IPS-11a (cell line): ENCODE data around the gene HMGXB4.

Experiments
- H3K4me3 ChIP-seq: one replicate; pipeline ENCODE4 v1.5.1; 2013; ENCODE audit warnings: low read depth, low read length, control low read depth

The HMGXB4 gene

DNA sequence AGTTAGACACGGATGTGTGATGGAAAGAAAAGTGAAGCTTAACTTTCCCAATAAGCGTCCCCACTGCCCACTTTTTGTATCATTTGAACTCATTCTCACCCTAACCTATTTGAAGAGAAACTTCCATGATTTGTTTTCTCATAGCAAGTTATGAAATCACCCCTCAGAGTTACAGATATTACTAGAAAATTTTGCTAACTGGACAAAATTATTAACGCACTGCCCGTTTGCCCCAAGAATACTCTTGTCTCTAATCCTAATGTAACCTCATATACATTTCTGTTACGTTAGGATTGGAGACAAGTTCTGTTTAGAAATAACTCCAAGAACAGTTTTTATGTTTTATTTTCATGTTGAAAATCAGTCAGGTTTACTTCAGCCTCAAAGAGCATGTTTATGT lies 67.9 kb downstream of the HMGXB4 start:
- H3K4me3 ChIP-seq, result no peak overlapping the region

DNA sequence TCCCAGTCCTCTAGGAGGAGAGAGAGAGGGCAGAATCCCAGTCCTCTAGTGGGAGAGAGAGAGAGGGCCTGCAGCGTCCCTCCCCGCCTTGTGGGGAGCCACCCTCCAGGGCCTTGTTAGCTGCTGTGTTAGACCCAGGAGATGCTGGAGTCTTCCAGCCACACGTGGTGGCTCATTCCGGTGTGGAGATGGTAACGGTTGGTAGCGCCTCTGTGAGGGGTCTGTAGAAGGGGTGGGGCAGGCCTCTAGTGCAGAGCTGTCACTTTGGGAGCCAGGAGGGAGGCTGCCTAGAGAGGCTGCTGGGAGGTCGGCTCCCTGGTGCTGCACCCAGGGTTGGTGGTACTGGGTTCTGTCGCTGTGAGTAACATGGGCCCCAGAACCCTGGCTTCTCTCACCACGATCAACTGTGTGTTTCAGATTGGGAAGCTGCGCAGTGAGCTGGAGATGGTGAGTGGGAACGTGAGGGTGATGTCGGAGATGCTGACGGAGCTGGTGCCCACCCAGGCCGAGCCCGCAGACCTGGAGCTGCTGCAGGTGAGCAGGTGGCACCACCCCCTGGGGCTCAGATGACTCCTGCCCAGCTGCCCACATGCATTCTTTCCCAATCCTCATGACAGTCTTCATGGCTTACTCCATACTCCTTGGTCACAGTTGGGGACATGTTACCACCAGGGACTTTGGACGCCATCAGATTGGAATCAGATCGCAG lies 69.7 kb downstream of the HMGXB4 start:
- no peak overlapping the region for H3K4me3 ChIP-seq

DNA sequence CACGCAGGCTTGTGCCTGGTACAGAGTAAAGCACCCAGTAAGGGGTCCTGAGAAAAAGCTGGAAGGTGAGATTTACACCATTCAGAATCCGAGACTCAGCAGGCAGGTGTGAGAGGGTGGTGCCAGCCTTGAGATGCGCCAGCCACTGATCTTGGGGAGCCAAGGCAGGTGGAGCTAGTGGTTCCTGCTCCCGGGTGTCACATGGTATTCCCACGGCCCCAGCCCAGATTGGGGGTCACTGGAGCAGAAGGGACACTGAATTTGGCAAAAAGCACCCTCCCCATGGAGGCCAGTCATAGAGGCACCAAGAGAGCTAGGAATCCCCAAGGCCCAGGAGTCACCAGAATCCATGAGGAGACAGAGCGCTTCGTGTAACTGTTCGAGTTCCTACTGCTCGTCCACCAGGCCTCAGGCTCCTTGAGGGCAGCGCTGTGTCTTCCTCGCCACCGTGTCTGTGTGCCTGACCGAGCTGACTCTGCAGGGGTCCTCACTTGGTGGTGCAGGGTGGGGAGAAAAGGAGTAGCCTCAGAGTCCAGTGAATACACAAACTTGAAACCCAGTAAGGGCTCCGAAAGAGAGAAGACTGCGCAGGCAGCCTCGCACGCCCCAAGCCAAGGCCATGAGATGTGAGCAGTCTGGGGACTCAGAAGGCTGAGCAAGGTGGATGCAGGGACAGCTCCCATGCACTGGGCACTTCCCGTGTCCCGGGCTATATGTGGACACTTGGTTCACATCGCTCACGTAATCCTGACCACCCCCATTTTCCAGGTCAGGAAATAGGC lies 70.6 kb downstream of the HMGXB4 start:
- H3K4me3 ChIP-seq, result no peak overlapping the region

DNA sequence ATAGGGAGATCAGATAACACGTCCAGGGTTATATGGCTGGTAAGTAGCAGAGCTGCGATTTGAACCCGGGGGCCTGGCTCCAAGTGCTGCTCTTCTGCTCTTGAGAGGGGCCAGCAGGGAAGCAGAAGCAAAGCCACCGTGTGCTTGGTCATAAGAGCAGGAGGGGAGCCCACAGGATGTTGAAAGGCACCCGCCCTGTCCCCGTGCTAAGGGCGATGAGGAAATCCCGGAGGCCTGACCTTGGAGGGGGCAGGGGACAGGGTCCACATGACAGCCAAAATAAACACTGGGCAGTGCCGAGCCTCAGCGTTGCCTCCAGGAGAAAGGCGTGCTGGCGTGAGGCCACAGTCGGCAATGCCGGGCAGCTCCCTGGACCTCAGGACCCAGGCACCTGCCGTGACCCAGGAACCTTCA lies 71.2 kb downstream of the HMGXB4 start:
- no peak overlapping the region for H3K4me3 ChIP-seq

DNA sequence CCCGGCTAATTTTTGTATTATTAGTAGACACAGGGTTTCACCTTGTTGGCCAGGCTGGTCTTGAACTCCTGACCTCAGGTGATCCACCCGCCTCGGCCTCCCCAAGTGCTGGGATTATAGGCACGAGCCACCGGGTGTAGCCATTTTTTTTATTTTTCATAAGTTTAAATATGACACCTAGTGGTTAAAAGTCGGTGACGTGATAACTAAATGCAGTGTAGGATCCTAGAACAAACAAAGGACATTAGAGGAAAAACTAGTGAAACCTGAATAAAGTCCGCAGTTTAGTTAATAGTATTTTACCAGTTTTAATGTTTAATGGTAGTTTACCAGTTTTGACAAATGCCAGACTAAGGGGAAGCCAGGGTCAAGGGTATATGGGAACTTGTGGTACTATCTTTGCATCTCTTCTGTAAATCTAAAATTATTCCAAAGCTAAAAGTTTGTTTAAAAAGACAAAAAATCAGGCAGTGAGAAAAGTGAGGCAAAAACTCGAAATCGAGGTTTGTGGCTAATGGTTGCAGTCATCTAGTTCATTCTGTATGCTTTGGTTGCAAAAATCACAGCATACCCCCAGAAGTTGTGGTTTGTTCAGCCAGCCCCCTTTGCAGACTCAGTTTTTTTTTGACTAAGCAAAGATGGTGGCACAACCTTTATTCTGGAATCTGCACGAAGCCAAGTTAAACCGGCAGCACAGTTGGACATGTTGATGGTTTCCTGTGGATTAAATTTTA lies 72.0 kb downstream of the HMGXB4 start:
- no peak overlapping the region for H3K4me3 ChIP-seq

DNA sequence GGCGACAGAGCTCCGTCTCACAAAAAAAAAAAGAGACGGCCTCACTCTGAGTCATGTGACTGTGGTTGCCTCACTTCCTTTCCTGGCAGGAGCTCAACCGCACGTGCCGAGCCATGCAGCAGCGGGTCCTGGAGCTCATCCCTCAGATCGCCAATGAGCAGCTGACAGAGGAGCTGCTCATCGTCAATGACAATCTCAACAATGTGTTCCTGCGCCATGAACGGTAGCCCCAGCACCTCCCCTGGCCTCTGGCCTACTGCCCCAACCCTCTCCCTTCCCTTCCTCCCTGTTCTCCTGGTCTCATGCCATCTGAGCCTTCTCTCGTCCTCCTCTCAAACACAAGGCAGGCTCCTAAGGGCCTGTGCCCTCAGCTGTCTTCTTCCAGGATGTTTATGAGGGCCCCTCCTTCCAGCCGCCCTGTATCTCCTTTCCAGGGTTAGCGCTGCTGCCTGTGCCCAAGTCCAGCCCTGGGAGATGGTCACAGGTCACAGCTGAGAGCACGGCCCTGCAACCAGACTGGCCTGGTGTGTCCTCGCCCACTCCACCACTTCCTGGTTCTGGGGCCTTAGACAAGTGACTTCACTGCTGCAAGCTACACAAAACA lies 73.1 kb downstream of the HMGXB4 start:
- H3K4me3 ChIP-seq, result no peak overlapping the region

DNA sequence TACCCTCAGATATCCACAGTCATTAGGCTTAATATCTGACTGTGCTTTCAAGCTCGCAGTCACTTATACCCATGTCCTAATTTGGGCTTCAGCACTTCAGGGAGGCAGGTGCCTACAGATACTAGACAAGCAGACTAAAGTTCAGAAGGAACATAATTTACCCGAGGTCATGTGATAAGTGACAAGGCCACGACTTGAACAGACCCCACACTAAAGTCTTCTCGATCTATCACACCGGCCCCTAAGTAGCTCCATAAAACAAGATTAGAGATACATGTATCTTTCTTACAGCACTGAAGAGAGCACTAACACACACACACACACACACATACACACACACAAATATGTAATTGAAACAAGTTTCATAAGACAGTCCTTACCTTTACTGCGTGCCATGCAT lies 75.0 kb downstream of the HMGXB4 start:
- no peak overlapping the region for H3K4me3 ChIP-seq

DNA sequence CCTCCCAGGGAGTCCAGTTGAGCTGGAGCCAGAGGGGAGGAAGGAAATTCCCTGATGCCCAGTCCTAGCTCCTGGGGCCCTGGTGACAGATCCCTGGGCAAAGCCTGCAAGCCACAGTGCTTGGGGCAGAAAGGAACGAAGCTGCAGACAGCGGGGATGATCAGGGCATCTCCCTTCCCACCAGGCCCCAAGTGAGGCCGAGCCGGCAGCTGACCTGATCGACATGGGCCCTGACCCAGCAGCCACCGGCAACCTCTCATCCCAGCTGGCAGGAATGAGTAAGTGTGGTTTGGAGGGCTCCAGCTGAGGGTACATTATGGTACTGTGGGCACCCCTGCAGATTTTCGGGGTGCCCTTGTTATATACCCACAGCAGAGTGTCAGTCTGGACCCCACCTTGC lies 75.9 kb downstream of the HMGXB4 start:
- H3K4me3 ChIP-seq, result no peak overlapping the region

DNA sequence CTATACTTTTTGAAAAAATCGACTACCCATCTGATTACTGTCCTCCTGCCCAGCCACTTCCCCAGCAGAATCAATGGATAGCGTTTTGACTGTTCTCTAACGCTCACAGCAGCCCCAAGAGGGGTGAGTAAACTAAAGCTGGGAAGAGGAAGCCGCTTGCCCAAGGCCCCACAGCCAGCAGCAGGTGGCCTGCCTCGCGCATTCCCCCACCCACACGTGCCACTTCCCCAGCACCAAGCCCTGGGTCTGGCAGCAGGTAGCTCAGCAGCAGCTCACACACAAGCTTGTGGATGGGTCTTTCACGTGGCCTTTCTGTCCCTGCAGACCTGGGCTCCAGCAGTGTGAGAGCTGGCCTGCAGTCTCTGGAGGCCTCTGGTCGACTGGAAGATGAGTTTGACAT lies 76.7 kb downstream of the HMGXB4 start:
- H3K4me3 ChIP-seq, result no peak overlapping the region

DNA sequence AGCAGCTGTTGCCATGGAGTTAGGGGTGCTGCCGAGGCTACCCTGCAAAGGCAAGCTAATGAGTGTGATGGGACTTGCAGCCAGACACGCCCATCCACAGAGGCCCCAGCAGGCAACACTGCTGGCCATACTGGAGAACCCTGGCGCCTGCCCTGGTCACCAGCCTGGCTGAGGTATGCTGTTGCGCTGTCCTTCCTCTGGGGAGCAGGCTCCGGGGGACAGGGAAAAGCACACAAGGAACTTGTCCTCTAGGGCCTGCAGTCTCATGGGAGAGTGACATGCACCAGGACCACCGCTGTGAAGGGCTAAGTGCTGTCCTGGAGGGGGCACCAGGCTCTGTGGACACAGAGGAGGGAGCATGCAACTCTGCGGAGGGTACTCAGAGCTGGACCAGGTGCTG lies 78.2 kb downstream of the HMGXB4 start:
- no peak overlapping the region for H3K4me3 ChIP-seq

DNA sequence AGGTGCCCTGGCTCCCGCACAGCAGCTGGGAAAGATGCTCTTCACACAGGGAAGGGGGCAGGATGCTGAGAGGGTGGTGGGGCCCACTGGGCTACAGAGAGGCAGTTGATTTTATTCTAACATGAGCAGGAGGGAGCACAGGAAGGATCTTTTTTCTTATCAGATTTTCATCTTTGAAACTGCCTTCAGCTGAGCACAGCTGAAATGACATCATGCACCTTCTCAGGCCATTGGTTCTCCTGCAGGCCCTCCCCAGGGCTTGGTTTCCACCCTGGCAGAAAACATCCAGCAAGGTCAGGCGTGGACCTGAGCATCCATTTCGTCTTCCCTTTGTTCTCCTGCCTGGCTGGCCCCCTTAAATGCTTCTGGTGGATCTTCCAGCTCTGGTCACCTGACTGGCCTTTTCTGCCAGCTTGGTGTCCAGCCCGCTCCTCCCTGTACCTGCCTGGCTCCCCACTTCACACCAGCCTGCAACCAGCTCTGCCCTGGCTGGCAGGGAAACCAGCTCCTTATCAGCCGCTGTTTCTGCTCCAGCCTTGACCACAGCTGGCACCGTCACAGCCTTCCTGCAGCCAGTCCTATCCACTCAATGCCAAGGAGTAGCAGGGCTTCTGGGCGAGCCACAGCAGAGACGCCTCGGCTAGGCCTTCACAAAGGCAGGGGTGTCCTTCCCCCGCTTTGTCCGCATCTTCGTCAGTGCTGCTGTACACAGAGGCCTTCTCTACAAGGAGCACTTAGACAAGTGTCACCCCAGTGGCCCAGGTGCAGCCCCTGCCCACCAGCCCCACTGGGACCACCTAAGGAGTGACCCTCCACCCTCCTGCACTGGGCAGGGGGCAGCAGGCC lies 78.9 kb downstream of the HMGXB4 start:
- no peak overlapping the region for H3K4me3 ChIP-seq

DNA sequence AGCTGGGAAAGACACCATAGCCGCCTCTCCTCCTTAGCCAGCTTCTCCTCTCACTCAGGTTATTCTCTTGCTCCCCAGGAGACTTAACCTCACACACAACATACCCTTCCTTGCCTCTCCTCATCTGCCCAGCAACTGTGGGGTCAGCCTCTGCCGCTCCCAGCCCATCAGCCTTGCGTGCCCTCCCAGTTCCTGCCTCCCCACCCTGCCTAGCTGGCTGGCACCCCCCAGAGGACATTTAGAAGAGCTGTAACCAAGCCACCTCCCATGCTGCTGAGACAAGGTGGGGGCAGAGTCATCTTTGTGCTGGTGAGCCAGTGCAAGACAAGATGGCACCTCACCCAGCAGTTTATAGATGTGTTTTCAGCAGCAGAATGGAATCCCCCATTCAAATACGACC lies 80.6 kb downstream of the HMGXB4 start:
- no peak overlapping the region for H3K4me3 ChIP-seq

DNA sequence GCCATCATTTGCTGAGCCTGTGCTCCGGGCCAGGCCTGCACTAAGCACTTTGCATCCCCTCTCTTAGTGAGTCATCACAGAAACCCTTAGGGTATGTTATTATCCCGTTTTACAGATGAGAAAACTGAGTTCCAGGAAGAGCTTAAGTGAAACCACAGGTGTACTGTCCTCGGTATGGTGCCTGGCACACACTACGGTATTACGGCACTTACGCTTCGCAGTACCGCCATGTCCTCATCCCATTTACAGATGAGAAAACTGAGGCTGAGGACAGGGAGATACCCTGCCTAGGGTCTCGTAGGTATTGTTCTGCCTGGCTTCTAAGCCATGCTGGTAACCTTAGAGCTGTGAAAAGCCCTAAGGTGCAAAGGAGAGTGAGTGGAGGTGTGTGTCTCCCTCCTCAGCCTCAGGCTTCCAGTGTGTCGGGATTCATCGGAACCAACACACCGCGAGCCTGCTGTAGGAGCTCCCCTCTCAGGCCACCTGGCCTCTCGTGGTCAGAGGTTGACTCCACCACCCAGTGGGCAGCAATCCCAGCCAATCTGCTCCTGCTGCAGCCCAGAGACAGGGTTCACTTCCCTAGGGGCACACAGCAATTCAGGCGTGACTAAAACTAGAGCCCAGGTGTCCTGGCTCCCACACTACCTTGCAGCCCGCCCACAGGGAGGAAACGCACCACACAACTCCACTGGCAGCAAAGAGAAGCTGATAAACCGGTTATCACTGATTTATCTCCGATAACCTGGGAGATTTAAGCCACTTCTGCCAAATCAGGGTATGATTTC lies 84.0 kb downstream of the HMGXB4 start:
- H3K4me3 ChIP-seq, result no peak overlapping the region

DNA sequence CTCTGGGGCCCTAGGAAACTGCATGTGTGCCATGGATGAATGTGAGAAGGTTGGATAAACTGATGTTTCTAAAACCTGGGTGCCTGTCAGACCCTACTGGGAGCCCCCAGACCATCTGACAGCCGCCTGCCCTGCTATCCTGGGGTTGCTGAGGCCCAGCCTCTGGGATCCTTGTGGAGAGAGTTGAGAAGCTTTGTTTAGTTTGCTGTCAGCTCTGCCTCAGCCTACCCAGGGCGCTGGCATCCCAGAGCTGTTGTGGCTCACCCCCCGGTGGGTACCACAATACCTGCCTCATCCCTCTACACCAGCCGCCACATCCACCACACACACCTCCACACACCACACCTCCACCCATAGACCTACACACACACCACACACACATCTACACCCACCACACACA lies 85.1 kb downstream of the HMGXB4 start:
- H3K4me3 ChIP-seq, result no peak overlapping the region

DNA sequence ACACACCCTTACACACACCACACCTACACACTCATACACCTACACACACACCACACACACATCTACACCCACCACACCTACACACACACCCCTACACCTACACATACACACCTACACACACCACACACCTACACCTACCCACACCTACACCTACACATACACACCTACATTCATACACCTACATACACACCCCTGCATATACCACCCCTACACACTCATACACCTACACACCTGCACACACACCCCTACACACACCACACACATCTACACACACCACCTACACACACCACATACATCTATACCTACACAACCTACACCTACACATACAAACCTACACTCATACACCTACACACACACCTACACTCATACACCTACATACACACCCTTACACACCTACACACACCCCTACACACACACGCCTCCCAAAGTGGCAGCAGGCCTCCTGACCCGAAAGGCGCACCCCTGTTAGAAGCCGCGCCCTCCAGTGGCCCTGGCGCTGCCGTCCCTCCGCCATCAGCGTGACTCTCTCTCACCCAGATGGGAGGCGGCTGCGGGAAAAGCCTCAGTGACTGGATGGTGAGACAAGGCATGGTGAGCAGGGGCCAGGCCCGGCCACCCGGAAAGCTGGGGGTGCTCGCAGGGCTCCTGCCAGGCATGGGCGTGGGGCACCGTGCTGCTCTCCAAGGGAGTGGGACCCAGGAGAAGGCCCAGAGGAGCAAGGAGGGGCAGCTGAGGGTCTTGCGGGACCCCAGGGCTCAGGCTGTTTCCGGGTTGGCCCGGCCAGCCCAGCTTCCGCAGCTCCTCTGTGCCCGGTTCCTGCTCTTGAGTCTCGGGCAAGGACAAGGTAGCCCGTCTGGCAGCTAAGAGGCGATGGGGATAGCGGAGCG lies 86.6 kb downstream of the HMGXB4 start:
- no peak overlapping the region for H3K4me3 ChIP-seq

DNA sequence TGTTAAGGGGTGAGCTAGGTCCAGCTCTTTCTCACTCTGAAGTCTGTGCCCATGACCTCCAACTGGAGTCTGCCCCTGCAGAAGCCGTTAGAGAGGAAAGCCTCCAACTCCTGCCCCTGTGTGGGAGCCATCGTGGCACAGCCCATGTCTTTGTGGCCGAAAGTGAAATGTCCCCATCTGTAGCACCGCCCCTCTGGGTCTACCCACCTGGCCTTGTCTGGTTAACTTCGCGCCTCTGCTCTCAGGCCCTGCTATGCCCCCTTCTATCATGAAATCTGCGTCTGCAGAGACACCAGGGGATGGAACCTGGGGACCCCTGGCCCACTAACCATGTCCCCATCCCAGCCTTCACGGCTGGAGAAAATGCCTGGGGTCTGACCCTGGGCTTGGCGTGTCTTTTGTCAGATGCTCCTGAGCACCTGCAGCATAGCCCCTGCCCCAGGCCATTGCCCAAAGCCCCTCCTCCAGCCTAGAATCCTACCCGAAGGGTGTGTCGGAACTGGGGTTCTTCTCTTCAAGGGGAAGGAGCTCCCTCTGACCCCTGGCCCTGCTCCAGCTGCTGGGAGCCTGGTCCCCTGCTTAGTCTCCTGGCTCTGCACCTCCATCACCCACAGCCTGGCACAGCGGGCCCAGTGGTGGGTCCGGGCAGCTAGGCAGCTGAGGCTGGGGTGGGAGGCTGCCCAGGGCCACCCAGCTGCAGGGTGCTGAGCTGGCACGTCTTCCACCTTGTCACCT lies 87.8 kb downstream of the HMGXB4 start:
- H3K4me3 ChIP-seq, result no peak overlapping the region
